DMS114 treated with DMSO at 0.1 percent for 48 hours (cell line): Measurements from ENCODE around the gene BANP.
"Not testable (repeated sequence)": the region's sequence is repeated elsewhere in the genome, so short reads cannot be mapped to it uniquely, and the experiment has no call there.

Experiments
- DNase-seq: peaks from one replicate; lab custom pipeline; 2025; ENCODE audit not compliant: unreplicated experiment; lab: John Stamatoyannopoulos, UW

Gene BANP

GRCh38 chr16:87926246-87927194, 24.7 kb upstream of the BANP start:
- DNase-seq: no peak

GRCh38 chr16:87927195-87927562, 24.1 kb upstream of the BANP start:
- DNase-seq: no peak

GRCh38 chr16:87929986-87930385, 21.2 kb upstream of the BANP start:
- no peak for DNase-seq

GRCh38 chr16:87930456-87930855, 20.8 kb upstream of the BANP start:
- DNase-seq: peak; percentile 25

GRCh38 chr16:87931504-87931903, 19.7 kb upstream of the BANP start:
- DNase-seq: no peak

GRCh38 chr16:87932475-87933139, 18.6 kb upstream of the BANP start:
- not testable (repeated sequence) for DNase-seq

- no peak for DNase-seq
These were observed 18.1 kb upstream of the BANP start for GRCh38 chr16:87933140-87933495.

- not testable (repeated sequence) for DNase-seq
These were observed 16.3 kb upstream of the BANP start for GRCh38 chr16:87934752-87935425.

GRCh38 chr16:87936016-87936374, 15.2 kb upstream of the BANP start:
- DNase-seq: not testable (repeated sequence)

GRCh38 chr16:87936375-87937230, 14.6 kb upstream of the BANP start, which contains the start of gene CA5A:
Gene CA5A, minus strand, starts transcription at chr16:87936529. Its CDS starts 79 bp downstream, at chr16:87936450.
- DNase-seq: no peak

GRCh38 chr16:87937231-87937542, 14.0 kb upstream of the BANP start:
- DNase-seq: not testable (repeated sequence)

GRCh38 chr16:87938412-87938949, 12.8 kb upstream of the BANP start:
- no peak for DNase-seq

- DNase-seq: no peak
These were observed 11.4 kb upstream of the BANP start for GRCh38 chr16:87939562-87940423.

GRCh38 chr16:87942680-87943079, 8.6 kb upstream of the BANP start:
- DNase-seq: no peak

GRCh38 chr16:87945351-87946042, 5.7 kb upstream of the BANP start:
- peak; percentile 44 for DNase-seq

- DNase-seq: no peak
These were observed 4.5 kb upstream of the BANP start for GRCh38 chr16:87946596-87947347.

- no peak for DNase-seq
These were observed 3.7 kb upstream of the BANP start for GRCh38 chr16:87947356-87948118.

- DNase-seq: no peak
These were observed 3.1 kb upstream of the BANP start for GRCh38 chr16:87948119-87948545.
